HEK293T (cell line): Measurements from ENCODE around the gene LRP1B.

Experiments used
- FOXA1 ChIP-seq: fragments of 450-650 bp; IDR thresholded peaks from 2 replicates; pipeline ENCODE4 v1.6.1; 2016; ENCODE audit warnings: mild to moderate bottlenecking
- FOXK2 ChIP-seq: fragments of 450-650 bp; IDR thresholded peaks from 2 replicates; pipeline ENCODE4 v1.6.1; 2016; ENCODE audit warnings: mild to moderate bottlenecking
- FOXM1 ChIP-seq: fragments of 450-650 bp; IDR thresholded peaks from 2 replicates; pipeline ENCODE4 v1.6.1; 2017; ENCODE audit warnings: mild to moderate bottlenecking, borderline replicate concordance
- PKNOX1 ChIP-seq: fragments of 450-650 bp; IDR thresholded peaks from 2 replicates; pipeline ENCODE4 v1.6.1; 2016
- SP1 ChIP-seq: fragments of 450-650 bp; IDR thresholded peaks from 2 replicates; pipeline ENCODE4 v1.6.1; 2017
- SUZ12 ChIP-seq: fragments of 450-650 bp; IDR thresholded peaks from 2 replicates; pipeline ENCODE4 v1.6.1; 2016; ENCODE audit warnings: mild to moderate bottlenecking
- ZNF384 ChIP-seq: fragments of 450-650 bp; IDR thresholded peaks from 2 replicates; pipeline ENCODE4 v1.6.1; 2016

GRCh38 chr2:142056784-142057183, 74.0 kb downstream of the LRP1B start:
- TF ChIP-seq FOXK2: no peak
- no peak for TF ChIP-seq PKNOX1
- no peak for TF ChIP-seq ZNF384
- no peak for TF ChIP-seq SUZ12
- TF ChIP-seq FOXM1: no peak
- no peak for TF ChIP-seq FOXA1
- no peak for TF ChIP-seq SP1
